Measurements from ENCODE around the gene FRAS1.

DNA sequence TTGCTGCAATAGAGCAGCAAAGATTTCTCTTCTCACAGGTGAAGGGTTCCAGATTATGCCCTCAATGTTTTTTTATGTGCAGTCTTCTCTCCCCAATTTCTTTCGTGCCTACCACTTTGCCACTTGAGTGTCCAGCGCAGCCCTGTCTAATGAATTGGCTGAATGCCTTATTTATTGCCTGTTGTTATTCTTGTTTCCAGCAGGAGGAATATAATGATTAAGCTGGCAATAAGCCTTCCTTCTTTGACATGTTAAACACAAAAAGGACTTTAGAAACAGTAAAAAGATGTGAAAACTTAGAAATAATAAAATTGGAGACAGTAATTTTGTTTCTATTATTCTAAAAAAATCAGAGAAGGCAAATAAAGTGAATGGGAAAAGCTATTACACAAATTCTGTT is 34.6 kb upstream of the FRAS1 start:
- TF ChIP-seq POLR2A (IDR thresholded peaks at IDR 0.05): no peak
- TF ChIP-seq, protein P1, sequence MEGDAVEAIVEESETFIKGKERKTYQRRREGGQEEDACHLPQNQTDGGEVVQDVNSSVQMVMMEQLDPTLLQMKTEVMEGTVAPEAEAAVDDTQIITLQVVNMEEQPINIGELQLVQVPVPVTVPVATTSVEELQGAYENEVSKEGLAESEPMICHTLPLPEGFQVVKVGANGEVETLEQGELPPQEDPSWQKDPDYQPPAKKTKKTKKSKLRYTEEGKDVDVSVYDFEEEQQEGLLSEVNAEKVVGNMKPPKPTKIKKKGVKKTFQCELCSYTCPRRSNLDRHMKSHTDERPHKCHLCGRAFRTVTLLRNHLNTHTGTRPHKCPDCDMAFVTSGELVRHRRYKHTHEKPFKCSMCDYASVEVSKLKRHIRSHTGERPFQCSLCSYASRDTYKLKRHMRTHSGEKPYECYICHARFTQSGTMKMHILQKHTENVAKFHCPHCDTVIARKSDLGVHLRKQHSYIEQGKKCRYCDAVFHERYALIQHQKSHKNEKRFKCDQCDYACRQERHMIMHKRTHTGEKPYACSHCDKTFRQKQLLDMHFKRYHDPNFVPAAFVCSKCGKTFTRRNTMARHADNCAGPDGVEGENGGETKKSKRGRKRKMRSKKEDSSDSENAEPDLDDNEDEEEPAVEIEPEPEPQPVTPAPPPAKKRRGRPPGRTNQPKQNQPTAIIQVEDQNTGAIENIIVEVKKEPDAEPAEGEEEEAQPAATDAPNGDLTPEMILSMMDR (IDR thresholded peaks at IDR 0.05): no peak
- no peak for TF ChIP-seq EP300 (IDR thresholded peaks at IDR 0.05)

Measured in ovary (tissue), 3 donors.